HG03565 (cell line): ENCODE measurements around the gene LDLRAD3.
"Not testable (repeated sequence)": the region's sequence is repeated elsewhere in the genome, so short reads cannot be mapped to it uniquely, and the experiment has no call there.

Experiments used
- ATAC-seq: cut with Tn5 transposase; IDR thresholded peaks from one replicate; pipeline ENCODE4 v1.9.1; 2021; ENCODE audit warnings: mild to moderate bottlenecking, moderate library complexity; ENCODE audit not compliant: unreplicated experiment

The LDLRAD3 gene, protein sequence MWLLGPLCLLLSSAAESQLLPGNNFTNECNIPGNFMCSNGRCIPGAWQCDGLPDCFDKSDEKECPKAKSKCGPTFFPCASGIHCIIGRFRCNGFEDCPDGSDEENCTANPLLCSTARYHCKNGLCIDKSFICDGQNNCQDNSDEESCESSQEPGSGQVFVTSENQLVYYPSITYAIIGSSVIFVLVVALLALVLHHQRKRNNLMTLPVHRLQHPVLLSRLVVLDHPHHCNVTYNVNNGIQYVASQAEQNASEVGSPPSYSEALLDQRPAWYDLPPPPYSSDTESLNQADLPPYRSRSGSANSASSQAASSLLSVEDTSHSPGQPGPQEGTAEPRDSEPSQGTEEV

DNA sequence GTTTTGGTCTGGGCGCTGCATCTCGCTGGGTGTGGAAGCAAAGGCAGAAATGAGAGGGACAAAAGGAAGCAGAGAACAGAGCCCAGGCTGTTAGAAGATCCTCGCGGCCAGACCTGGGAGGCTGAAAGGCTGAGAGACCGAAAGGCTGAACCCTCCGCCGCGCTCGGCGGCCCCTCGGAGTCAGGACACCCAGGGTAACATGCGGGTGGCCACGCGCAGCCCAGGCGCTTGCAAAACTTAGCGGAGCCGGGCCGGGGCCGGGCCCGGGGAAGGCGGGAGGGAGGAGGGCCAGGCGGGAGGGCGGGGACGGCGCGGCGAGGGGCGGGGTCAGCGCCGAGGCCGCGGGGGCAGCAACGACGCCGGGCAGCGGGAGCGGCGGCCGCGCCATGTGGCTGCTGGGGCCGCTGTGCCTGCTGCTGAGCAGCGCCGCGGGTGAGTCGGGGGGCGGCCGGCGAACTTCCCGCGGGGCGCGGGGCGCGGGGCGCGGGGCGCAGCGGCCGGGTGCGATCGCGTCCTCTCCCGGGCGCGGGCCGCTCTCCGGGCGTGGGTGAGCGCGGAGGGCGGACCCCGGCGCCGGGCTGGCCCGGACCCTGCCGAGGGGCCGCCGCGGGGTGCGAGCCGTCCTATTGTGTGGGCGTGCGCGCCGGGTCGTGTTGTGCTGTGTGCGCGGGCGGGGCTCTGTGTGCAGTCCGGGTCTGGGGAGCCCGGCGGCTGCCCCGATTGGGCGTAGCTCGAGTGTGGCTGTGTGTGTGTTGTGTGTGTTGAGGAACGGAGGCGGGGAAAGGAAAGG is at the start of gene LDLRAD3:
TSS of gene LDLRAD3 (plus strand) at position 350 of the 790 bp plus-strand sequence. CDS start at position 387, 37 bp downstream.
- ATAC-seq: peak; percentile 47

DNA sequence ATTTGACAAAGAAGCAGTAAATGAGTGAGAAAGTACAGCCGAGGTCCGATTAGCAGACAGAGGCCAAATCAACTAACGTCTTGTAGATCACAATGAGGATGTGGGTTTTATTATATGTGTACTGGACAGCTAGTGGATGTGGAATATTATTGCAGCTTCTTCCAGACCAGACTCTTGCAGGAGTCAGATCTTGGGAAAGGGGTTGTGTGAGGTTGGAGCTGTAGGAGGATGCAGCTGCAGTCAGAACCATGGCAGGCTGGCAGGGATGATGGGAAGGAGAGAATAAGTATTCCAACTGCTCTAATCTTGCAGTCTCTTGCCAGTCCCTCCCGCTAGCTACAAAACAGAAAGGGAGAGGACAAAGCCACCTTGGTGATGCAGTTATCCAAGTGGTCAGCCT is 46.8 kb upstream of the LDLRAD3 start:
- no peak for ATAC-seq

DNA sequence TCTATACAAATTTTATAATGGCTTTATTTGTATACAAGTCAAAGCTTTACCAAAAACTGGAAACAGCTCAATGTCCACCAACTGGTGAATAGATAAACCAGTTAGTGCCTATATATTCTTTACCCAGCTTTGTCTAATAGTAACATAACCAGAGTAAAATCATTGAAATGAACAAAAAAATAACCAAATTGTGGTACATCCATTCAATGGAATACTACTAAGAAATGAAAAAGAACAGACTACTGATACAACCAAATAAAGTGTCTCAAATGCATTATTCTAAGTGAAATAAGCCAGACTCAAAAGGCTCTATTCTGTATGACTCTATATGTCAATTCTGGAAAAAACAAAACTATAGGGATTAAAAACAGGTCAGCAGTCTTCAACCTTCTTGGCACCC is 40.9 kb upstream of the LDLRAD3 start:
- no peak for ATAC-seq

DNA sequence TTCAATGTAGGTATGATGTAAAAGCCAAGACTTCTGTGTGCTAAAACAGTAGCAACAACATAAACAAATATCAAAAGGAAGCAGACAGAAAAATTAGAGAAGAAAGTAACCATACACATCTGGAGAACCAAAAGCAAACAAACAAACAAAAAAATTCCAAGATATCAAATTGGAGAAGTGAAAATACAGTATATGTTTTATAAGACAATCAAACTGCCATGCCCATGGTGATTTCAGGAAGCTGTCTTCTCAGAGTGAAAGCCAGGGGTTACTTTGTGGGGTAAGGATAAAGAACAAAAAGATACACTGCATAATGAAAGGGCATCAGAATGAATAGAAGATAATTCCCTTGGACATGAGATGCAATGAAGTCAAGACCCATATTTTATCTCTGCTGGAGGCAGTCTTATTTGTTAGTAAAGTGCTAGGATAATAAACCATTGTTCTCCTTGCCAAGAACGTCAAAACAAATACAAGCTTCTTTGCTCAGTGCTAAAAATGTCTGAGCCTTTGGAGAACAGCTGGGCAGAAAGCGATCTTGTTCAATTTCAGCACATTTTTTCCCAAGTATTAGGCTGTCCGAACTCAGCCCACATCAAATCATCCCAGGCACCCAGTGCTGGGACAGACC is 38.1 kb upstream of the LDLRAD3 start:
- ATAC-seq: no peak

DNA sequence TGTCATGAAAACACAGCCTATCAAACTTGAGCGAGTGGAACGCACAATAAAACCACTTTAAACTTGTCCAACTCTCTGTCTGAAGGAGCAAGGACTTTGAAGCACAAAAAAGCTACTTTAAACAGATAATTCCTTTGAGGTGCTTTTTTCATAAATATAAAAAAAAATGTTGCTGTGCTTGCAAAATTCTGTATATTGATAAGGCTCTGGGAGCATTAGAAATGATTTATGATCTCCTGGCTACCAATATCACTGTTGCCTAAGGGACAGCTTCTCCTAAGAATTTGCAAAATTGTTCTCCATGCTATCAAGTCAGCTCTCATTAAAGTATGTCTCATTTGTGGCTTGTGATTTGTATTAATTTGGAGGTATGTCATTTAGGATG is 37.6 kb upstream of the LDLRAD3 start:
- no peak for ATAC-seq

DNA sequence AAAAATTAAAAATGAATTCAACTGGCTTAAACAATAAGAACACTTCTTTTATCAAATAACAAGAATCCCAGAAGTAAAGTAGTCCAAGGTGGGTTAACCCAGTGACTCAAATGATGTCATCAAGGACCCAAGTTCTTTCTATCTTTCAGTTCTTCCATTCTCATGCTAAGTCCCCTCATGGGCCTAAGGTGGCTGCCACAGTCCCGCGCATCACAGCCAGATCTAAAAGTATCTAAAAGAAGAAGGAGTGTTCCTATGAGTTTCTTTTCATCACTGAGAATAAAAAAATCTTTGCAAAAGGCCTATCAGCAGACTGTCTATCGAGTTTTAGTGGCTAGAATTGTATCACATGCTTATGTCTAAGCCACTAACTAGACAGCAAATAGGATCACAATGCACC is 37.2 kb upstream of the LDLRAD3 start:
- no peak for ATAC-seq

DNA sequence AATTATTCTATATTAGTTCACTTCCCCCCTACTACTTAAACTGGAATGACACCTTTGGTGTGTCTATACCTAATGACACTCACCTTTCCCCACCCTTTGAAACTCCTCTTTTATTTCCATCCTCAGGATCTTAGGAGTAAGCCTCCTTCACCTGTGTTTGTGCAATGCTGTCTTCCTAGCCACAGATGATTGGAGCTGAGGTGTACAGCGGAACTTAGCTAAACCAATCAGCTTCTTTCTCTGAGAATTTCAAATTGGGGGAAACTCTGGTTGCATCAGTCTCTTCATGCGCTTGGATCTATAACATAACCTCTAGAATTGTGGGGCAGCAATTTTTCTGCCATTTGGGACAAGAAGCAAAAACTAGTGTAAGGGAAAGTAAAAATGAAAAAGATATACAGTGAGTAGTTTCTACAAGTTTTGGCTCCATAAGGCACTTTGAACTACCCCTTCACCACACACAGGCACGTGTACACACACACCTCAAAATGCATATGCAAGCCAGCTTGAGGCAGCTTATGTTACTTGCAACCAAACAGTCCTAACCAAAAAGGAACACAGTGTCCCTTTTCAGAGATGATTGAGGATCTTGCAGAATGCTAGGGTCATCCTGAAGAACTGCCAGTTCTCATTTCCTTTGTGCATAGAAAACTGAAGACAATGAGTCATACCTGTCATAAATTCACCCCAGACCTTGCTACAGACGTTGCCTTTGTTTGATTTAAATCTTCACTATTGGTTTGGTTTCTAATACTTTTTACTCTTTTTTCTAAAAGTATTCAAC is 36.0 kb upstream of the LDLRAD3 start:
- ATAC-seq: peak; percentile 77

DNA sequence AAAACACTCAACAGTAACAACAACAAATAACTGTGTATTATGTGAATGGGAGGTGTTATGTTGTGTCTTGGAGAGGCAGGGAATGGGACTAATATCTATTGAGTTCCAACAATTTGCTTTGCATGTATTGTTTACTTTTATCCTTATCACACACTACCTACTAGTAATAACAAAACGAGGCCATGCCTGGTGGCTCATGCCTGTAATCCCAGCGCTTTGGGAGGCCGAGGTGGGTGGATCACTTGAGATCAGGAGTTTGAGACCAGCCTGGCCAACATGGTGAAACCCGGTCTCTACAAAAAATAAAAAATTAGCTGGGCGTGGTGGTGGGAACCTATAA is 35.5 kb upstream of the LDLRAD3 start:
- not testable (repeated sequence) for ATAC-seq

DNA sequence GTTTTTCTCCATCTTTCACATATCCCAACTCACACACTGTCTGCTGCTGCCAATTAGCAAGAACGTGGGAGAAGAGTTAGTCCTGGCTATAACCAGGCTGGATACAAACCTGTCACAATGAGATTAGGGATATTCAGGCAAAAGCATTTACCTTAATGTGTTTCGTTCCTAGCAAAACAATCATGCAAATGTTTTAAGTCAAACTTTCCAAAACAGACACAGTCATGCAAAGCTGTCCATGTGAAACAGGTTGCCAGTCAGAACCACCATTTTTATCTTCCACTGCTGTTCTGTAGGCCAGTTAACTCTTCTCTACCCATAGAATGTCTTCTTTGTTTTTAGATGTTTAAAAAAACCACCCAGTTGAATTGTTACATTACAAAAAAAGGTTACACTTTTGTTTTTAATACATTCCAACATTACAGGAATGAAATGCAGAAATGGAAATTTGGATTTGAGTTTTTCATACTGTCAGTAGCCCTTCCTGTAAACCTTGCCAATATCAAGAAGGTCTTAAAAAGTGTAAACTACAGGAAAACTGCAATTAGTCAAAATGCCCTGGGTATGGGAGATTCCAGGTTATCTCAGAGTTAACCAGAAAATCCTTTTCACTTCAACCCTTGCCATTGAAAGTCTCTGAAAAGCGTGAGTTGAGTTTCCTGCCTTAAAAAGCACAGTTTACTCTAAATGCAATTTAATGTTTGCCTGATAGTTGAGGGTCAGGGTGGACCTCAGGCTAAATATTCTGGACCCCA is 34.2 kb upstream of the LDLRAD3 start:
- no peak for ATAC-seq

DNA sequence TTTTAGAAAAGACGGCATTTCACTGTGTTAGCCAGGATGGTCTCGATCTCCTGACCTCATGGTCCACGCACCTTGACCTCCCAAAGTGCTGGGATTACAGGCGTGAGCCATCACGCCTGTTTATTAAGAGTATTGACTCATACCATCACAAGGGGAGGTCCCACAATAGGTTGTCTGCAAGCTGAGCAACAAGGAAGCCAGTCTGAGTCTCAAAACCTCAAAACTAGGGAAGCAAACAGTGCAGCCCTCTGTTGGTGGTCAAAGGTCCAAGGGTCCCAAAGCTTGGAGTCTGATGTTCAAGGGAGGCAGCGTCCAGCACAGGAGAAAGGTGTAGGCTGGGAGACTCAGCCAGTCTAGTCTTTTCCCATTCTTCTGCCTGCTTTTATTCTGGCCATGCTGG is 32.8 kb upstream of the LDLRAD3 start:
- ATAC-seq: no peak

DNA sequence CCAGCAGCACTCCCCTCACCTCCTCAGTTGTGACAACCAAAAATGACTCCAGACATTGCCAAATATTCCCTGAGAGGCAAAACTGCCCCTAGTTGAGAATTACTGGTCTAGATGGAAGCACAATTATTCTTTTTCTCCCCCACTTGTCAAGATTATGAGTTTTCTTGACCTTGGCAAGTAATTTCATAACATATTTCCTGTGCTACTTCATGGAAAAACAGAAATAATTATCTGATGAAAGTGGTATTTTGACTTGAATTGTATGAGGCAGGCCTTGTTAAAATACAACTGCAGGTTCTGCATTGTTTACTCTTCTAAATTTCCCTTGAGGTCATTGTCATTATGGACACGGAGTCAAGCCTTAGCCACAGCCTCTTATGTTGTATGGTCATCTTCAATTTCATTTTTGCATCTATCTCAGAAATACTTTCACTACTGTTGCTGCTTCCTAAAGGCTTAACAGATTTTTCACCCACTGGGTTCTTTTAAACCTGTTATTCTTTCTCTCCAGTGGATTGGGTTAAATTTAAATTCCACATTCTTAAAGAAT is 32.2 kb upstream of the LDLRAD3 start:
- ATAC-seq: no peak

DNA sequence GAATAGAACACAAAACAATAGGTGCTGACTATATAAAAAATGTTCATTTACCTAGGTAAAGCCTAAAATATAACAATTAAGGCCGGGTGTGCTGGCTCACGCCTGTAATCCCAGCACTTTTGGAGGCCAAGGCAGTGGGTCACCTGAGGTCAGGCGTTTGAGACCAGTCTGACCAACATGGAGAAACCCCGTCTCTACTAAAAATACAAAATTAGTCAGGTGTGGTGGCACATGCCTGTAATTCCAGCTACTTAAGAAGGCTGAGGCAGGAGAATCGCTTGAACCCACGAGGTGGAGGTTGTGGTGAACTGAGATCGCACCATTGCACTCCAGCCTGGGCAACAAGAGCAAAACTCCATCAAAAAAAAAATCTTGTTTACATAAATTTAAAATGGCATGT is 31.4 kb upstream of the LDLRAD3 start:
- ATAC-seq: not testable (repeated sequence)

DNA sequence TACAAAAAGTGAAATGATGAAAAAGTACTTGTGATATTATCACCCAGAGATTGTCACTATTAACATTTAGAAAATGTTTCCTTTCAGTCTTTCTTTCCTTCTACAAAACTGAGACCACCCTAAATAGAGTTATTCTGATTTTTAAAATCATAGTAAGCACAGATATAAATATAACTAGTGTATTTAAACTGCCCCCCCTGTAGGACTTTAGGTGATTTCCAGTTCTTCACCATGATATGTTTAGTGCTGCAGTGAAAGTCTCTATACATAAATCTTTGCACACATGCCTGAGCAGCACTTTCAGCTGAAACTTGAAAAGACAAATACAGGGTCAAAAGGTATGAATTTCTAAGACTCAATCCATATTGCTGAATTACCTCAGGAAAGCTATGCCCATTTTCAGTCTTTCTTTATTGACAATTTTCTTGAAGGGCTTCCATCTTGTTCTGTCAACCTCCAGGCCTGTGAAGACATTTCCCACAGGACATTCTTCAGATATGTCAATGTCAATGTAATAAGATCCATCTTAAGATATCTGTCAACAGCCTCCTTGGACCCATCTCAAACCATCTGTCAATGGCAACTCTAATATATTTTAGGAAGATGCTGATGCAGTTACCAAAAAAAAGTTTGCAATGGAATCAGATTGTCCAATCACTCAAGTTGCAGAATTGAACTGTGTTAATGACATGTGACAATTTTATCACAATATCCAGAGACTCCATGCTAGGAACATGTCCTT is 30.8 kb upstream of the LDLRAD3 start:
- peak; percentile 29 for ATAC-seq

DNA sequence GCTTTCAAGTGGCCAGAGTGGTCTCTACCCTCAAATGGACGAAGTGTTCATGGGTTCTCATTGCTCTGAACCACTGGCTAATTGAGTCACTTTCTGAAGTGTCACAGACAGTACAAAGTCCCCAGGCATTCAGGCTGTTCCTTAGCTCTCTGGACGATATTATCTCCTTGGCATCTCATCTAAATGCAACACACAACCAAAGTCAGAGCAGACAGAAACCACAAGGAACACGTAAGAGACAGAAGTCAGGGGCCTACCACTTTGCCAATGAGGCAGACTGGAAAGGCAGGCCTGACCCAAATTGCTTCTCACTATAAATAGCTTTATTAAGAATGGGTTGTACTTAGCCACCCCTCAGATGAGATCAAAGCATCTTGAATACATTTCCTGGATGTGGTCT is 29.0 kb upstream of the LDLRAD3 start:
- ATAC-seq: no peak

DNA sequence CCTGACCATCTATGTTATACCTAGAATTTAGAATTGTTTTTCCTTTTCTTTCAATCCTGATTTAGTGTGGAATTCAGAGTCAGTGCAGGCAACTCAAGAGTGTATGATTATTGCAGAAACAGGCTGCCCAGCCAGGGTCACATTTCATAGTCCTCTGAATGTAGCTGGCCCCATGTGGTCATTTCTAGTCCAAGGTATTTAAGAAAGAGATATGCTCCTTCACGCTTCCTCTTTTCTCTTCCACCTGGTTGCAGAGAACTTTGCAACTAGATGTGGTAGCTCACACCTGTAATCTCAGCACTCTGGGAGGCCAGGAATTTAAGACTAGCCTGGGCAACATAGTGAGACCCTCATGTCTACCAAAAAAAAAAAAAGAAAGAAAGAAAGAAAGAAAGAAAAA is 27.6 kb upstream of the LDLRAD3 start:
- ATAC-seq: no peak

DNA sequence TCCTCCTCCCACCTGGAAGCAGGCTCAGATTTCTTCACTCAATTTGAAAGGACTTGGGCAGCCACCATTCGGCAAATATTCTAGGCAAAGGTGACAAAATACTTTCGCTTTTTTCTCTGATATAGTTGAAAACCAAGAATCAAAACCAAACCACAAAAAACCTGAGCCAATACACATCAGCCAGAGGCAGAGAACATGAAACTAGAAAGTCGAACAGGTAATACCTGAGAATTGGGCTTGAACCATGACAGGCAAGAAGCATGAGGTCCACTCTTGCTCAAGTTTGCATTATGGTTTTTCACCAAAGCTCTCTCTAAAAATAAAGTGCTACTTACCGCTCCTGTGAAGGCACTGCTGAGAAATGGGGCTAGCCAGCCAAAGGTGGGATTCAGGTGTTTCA is 26.2 kb upstream of the LDLRAD3 start:
- peak; percentile 57 for ATAC-seq

DNA sequence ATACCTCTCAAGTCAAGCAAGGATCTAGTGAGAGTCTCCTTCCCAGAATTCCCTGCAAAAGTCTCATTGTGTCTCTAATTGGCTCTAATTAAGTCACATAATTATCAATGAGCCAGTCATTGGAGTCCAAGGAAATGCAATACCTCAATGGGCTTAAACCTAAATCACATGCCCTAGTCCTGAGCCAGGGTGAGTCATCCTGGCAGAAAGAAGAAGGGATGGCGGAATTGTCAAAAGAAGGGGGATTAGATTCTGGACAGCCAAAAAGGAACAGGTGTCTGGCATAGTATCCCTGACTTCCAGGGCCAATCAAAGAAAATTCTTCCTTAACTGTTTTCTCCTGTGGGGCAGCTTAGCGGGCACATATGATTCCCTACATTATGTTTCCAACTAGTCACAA is 25.1 kb upstream of the LDLRAD3 start:
- ATAC-seq: no peak

DNA sequence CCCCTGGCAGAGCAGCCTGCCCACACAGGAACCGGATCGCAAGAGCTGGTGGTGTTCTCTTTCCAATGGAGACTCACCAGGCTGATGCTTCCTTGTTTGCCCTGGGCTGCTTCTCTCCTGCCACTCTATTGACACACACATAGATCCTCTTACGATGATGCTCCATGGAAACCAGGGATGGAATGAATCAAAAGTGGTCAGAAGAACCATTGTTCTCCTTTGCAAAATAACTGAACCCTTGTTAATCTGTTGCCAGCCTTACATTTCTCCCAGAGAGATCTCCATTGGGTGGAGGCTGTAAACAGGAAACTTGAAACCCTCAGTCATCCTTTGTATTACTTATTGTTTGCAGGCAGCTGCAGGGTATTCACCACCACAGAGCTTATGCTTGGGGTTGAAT is 24.6 kb upstream of the LDLRAD3 start:
- ATAC-seq: no peak

DNA sequence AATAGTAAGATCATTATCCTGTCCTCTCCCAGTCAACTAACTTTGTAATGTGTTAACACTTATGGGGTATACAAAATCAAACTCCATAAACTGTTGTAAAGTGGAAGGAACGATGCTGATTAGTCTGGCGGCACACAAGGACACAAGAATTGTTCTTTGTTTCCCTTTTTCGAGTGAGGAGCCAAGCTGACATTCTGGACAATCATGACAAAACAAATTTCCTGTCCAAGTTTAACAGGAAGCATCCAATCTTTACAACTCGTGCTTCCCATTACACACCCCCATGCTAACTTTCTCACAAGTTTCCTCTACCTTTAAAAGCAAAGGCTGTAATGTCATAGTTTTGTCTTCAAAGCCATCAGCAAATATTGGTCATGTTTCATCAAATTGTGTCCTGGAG is 20.4 kb upstream of the LDLRAD3 start:
- ATAC-seq: no peak

DNA sequence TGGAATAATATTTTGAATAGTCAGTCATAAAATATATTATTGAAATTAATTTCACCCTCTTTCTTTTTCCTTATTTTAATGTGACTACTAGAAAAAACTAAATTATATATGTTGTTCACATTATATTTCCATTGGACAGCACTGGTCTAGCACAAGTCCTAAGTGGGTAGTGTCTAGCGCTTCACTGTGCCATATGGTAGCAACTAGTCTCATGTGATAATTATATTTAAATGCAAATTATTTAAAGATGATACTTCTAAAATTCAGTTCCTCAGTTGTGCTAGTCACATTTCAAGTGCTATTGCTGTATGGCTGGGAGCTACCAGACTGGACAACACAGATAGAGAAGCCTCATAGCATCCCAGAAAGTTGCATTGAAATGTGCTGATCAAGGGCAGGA is 19.1 kb upstream of the LDLRAD3 start:
- ATAC-seq: no peak
